Urinary bladder (tissue), 4 donors: ENCODE data around the gene SMARCC1. TPM values are rescaled to one million over a fixed set of nuclear protein-coding genes. Genes with fewer than 3 reads are reported as not detected.
"Not testable (repeated sequence)": the region's sequence is repeated elsewhere in the genome, so short reads cannot be mapped to it uniquely, and the experiment has no call there.

Experiments used
- DNase-seq: peaks from one replicate; pipeline ENCODE4 v3.0.0-alpha.2; 2015; ENCODE audit errors: extremely low spot score
- H3K27ac ChIP-seq: one replicate; pipeline ENCODE4 v1.5.1; 2013; ENCODE audit warnings: low read depth, mild to moderate bottlenecking, moderate library complexity
- H3K36me3 ChIP-seq: one replicate; pipeline ENCODE4 v1.6.1; 2013; ENCODE audit warnings: mild to moderate bottlenecking, moderate library complexity; ENCODE audit not compliant: insufficient read depth
- H3K4me1 ChIP-seq: one replicate; pipeline ENCODE4 v1.6.1; 2013; ENCODE audit warnings: mild to moderate bottlenecking, moderate library complexity; ENCODE audit not compliant: insufficient read depth
- H3K4me3 ChIP-seq: one replicate; pipeline ENCODE4 v1.5.1; 2013; ENCODE audit warnings: low read depth, low read length
- WGBS: extraction: QIAGEN DNeasy Blood & Tissue Kit; methylation state at CpG from one replicate; pipeline ENCODE4 v1.1.7; 2013; 5-methylcytosine and 5-hydroxymethylcytosine counted together
- polyA plus RNA-seq: library from polyadenylated mRNA; stranded (reverse); fragments of 200-250 nt; gene quantifications from one replicate; pipeline ENCODE4 v1.2.3, GENCODE V29; 2013
- total RNA-seq: library from RNA; depleted of rRNA; stranded (reverse); fragments of >200 nt; gene quantifications from one replicate; pipeline ENCODE4 v1.2.3, GENCODE V29; 2014
- donor health status: healthy with polysubstance abuse.
- donor health status: healthy.

SMARCC1 gene
- 58.4 TPM for total RNA-seq
- polyA plus RNA-seq: 33.3 TPM

- under 1% methylated on average over 79 of the region's 79 CpGs for WGBS
- Histone ChIP-seq H3K4me1 (no peaks in the 10 kb centered on the region), H3K36me3 (no peaks in the 10 kb centered on the region), H3K4me3 (peak within 1 kb of the TSS; percentile 84), H3K27ac (peak within 1 kb of the TSS; percentile 97)
- DNase-seq: peak; percentile 90
These were observed at the start of gene SMARCC1 for GRCh38 chr3:47781685-47782445. SMARCC1 (minus strand) TSS chr3:47781893; CDS start chr3:47781797, 96 bp downstream.

- H3K27ac ChIP-seq, H3K4me3 ChIP-seq, H3K4me1 ChIP-seq, DNase-seq: not testable (repeated sequence)
- peaks cover 18% of the 10 kb centered on the region for H3K36me3 ChIP-seq
- WGBS: 92% methylated on average over 9 of the region's 9 CpGs
These were observed 47.8 kb upstream of the SMARCC1 start for GRCh38 chr3:47829482-47829881.

GRCh38 chr3:47825590-47825989 is 43.9 kb upstream of the SMARCC1 start:
- Histone ChIP-seq H3K36me3 (peaks cover 7% of the 10 kb centered on the region), H3K4me3 (peak overlapping the region; percentile 72), H3K27ac (no peak overlapping the region), H3K4me1 (no peaks in the 10 kb centered on the region)
- 25% methylated on average over 7 of the region's 7 CpGs for WGBS
- DNase-seq: no peak

- no peak for DNase-seq
- peak overlapping the region; percentile 55 for H3K27ac ChIP-seq
- H3K36me3 ChIP-seq: peaks cover 7% of the 10 kb centered on the region
- peak overlapping the region; percentile 72 for H3K4me3 ChIP-seq
- no peaks in the 10 kb centered on the region for H3K4me1 ChIP-seq
- 1% methylated on average over 77 of the region's 77 CpGs for WGBS
These were observed 43.1 kb upstream of the SMARCC1 start for GRCh38 chr3:47824541-47825473.

DNA sequence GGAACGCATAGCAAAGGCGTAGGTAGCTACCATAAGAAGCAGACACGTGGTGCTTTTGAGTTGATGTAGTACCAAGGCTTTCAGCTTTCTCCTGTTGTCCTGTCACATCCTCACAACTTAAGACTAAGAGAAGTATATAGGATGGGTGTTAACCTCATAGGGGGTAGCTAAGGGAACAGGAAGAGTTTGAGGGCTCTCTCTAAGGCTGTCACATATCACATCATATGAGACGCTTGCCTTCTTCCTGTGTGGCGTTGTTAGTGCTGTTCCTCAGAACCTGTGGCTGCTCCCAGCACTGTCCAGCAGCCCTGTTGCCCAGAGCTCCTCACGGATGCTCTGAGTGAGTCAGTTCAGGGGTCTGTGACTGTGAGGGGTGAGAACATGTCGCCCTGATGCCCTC is 35.9 kb upstream of the SMARCC1 start:
- 94% methylated on average over 7 of the region's 7 CpGs for WGBS
- peaks cover 7% of the 10 kb centered on the region for H3K36me3 ChIP-seq

DNA sequence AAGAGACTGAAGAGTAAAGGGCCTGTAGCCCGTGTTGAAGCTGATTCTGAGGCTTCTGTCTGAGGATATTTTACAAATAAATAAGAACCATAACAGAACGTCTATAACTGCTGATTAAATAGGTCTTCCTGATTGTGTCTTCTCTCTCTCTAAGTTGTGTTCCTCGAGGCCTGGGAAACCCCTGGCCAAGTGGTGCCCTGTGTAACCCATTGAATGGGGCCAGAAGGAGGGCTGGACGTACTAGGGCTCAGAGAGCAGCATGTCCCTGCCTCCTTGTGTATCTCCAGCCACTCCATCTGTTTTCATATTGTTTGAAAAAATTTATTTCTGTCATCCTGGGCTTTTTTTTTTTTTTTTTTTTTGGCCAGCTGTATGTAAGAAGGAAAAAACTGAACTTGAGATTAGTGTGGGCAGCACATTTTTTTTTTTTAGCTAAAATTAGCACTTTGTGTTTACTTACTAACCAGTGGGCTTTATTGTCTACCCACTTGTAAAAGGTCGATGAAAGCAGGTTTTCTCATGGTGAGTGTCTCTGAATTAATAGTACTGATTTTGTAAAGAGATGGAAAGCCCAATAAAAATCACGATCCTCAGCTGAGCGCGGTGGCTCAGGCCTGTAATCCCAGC is 32.0 kb upstream of the SMARCC1 start:
- Histone ChIP-seq H3K4me1 (no peaks in the 10 kb centered on the region), H3K4me3 (no peak overlapping the region), H3K27ac (no peak overlapping the region), H3K36me3 (peaks cover 3% of the 10 kb centered on the region)
- 72% methylated on average over 8 of the region's 8 CpGs for WGBS
- no peak for DNase-seq

More for the DNA sequence above, 35.9 kb upstream of the SMARCC1 start:
- DNase-seq: no peak
- no peak overlapping the region for H3K4me3 ChIP-seq
- no peaks in the 10 kb centered on the region for H3K4me1 ChIP-seq
- no peak overlapping the region for H3K27ac ChIP-seq

- WGBS: 79% methylated on average over 1 of the region's 1 CpG
- Histone ChIP-seq H3K4me1 (no peaks in the 10 kb centered on the region), H3K36me3 (no peaks in the 10 kb centered on the region), H3K27ac (no peak overlapping the region), H3K4me3 (no peak overlapping the region)
- DNase-seq: no peak
These were observed 22.9 kb upstream of the SMARCC1 start for GRCh38 chr3:47804577-47804976.

- Histone ChIP-seq H3K4me1 (no peaks in the 10 kb centered on the region), H3K27ac (peak overlapping the region; percentile 91), H3K4me3 (peak overlapping the region; percentile 94), H3K36me3 (no peaks in the 10 kb centered on the region)
- under 1% methylated on average over 20 of the region's 20 CpGs for WGBS
- DNase-seq: peak; percentile 7
These were observed 21.9 kb upstream of the SMARCC1 start for GRCh38 chr3:47803480-47804025.

- peak within 1 kb of the TSS; percentile 91 for H3K27ac ChIP-seq
- DNase-seq: peak; percentile 77
- H3K4me1 ChIP-seq: no peaks in the 10 kb centered on the region
- H3K4me3 ChIP-seq: peak within 1 kb of the TSS; percentile 94
- H3K36me3 ChIP-seq: no peaks in the 10 kb centered on the region
- under 1% methylated on average over 90 of the region's 90 CpGs for WGBS
These were observed 21.2 kb upstream of the SMARCC1 start, which contains the start of gene DHX30 for GRCh38 chr3:47802734-47803479. DHX30 (plus strand) TSS chr3:47803138; CDS start chr3:47810684, 7,546 bp downstream.

- Histone ChIP-seq H3K27ac (no peak overlapping the region), H3K4me3 (no peak overlapping the region), H3K36me3 (no peaks in the 10 kb centered on the region), H3K4me1 (no peaks in the 10 kb centered on the region)
- no peak for DNase-seq
- WGBS: 89% methylated on average over 4 of the region's 4 CpGs
These were observed 18.0 kb upstream of the SMARCC1 start for GRCh38 chr3:47799733-47800132.

- H3K4me1 ChIP-seq: no peaks in the 10 kb centered on the region
- H3K4me3 ChIP-seq: no peak overlapping the region
- 80% methylated on average over 4 of the region's 4 CpGs for WGBS
- no peak overlapping the region for H3K27ac ChIP-seq
- H3K36me3 ChIP-seq: no peaks in the 10 kb centered on the region
- no peak for DNase-seq
These were observed 12.9 kb upstream of the SMARCC1 start for GRCh38 chr3:47794544-47794943.

DNA sequence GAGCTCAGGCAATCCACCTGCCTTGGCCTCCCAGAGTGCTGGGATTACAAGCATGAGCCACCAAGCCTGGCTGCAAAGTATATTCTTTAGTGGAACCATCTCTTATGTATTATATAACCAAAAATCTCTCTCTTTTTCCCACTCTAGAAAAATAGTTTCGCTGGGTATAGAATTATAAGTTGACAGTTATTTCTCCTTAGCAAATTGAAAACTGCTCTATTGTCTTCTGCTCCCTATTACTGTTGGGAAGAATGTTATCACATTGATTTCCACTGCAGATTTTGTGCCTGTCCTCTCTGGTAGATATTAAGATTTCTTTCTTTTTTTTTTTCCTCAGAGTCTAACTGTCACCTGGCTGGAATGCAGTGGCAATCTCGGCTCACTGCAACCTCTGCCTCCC is 11.0 kb upstream of the SMARCC1 start:
- no peak for DNase-seq
- H3K36me3 ChIP-seq: no peaks in the 10 kb centered on the region
- H3K4me3 ChIP-seq: no peak overlapping the region
- H3K27ac ChIP-seq: no peak overlapping the region
- H3K4me1 ChIP-seq: no peaks in the 10 kb centered on the region
- WGBS: 95% methylated on average over 2 of the region's 2 CpGs
